ENCODE results near the gene WSB2.

DNA sequence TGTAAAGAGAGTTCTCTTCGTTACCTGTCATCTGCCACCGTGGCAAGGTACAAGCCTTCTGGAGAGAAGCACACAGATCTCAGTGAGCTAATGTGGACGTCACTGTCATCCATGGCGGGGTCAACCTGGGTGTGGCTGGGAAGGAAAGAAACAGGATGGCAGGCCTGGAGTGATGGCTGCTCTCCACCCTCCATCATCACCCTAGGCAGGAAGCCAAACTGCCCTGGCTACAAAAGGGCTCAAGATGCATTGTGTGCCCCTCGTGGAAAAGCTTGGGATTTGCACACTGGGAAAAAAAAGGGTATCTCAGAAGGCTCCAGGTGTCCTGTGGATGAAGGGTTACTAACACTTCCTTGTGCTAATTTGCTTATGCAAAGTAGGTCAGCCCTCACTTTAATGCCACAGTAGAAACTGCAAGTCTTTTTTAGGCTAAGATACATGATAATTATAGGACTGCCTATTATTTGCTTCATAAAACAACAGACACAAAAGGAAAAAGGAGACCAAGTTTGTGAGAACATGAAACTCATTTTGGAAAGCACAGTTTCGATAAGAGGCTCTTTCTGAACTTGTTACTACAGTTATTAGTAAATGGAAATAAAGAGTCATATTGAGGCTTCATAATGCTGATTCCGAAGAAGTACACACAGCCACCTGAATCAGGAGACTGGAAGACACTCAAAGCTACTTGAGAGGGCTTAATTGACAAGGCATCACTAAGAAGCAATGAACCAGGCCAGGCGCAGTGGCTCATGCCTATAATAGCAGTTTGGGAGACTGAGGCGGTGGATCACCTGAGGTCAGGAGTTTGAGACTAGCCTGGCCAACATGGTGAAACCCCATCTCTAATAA, 25.6 kb downstream of the WSB2 start:
- TF ChIP-seq POLR2AphosphoS5 (IDR thresholded peaks at IDR 0.05), result no peak
- TF ChIP-seq, protein P1, sequence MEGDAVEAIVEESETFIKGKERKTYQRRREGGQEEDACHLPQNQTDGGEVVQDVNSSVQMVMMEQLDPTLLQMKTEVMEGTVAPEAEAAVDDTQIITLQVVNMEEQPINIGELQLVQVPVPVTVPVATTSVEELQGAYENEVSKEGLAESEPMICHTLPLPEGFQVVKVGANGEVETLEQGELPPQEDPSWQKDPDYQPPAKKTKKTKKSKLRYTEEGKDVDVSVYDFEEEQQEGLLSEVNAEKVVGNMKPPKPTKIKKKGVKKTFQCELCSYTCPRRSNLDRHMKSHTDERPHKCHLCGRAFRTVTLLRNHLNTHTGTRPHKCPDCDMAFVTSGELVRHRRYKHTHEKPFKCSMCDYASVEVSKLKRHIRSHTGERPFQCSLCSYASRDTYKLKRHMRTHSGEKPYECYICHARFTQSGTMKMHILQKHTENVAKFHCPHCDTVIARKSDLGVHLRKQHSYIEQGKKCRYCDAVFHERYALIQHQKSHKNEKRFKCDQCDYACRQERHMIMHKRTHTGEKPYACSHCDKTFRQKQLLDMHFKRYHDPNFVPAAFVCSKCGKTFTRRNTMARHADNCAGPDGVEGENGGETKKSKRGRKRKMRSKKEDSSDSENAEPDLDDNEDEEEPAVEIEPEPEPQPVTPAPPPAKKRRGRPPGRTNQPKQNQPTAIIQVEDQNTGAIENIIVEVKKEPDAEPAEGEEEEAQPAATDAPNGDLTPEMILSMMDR (IDR thresholded peaks at IDR 0.05 in 8 of 11, conservative IDR thresholded peaks at IDR 0.05 in 3 of 11), result no peak

All from spleen (tissue), 7 donors.